ENCODE data around the gene RGMA.

The RGMA gene

GRCh38 chr15:93031103-93031464 is 57.9 kb downstream of the RGMA start:
- Histone ChIP-seq H3K9me3 (ENCODE audit: control insufficient read depth in 1 of 2, low read length in 2 of 2) (no peaks in the 10 kb centered on the region), H3K4me1 (ENCODE audit: control insufficient read depth in 1 of 2, insufficient read depth in 2 of 2, low read length in 2 of 2) (peaks cover 12 to 54% of the 10 kb centered on the region in 2 donors), H3K27me3 (ENCODE audit: low read depth, low read length) (no peaks in the 10 kb centered on the region), H3K36me3 (ENCODE audit: control insufficient read depth in 1 of 2, insufficient read depth in 2 of 2, low read length in 2 of 2) (peaks cover 5 to 6% of the 10 kb centered on the region in 2 donors), H3K4me3 (ENCODE audit: low read depth in 1 of 2, low read length in 2 of 2) (no peak overlapping the region), H3K27ac (ENCODE audit: low read length) (no peak overlapping the region)

GRCh38 chr15:93030430-93031102 is 58.4 kb downstream of the RGMA start:
- peaks cover 12 to 54% of the 10 kb centered on the region in 2 donors for H3K4me1 ChIP-seq (ENCODE audit: control insufficient read depth in 1 of 2, insufficient read depth in 2 of 2, low read length in 2 of 2)
- H3K4me3 ChIP-seq (ENCODE audit: low read depth in 1 of 2, low read length in 2 of 2): peak overlapping the region in 1 of 2 donors; percentile 15

GRCh38 chr15:93029836-93030429 is 59.1 kb downstream of the RGMA start:
- peaks cover 12 to 50% of the 10 kb centered on the region in 2 donors for H3K4me1 ChIP-seq (ENCODE audit: control insufficient read depth in 1 of 2, insufficient read depth in 2 of 2, low read length in 2 of 2)
- H3K4me3 ChIP-seq (ENCODE audit: low read depth in 1 of 2, low read length in 2 of 2): peak overlapping the region in 1 of 2 donors; percentile 27
- H3K9me3 ChIP-seq (ENCODE audit: control insufficient read depth in 1 of 2, low read length in 2 of 2): no peaks in the 10 kb centered on the region
- H3K27ac ChIP-seq (ENCODE audit: low read length): peak overlapping the region; percentile 86
- peaks cover 15 to 17% of the 10 kb centered on the region in 2 donors for H3K36me3 ChIP-seq (ENCODE audit: control insufficient read depth in 1 of 2, insufficient read depth in 2 of 2, low read length in 2 of 2)
- no peaks in the 10 kb centered on the region for H3K27me3 ChIP-seq (ENCODE audit: low read depth, low read length)

More at GRCh38 chr15:93030430-93031102, 58.4 kb downstream of the RGMA start:
- Histone ChIP-seq H3K36me3 (ENCODE audit: control insufficient read depth in 1 of 2, insufficient read depth in 2 of 2, low read length in 2 of 2) (peaks cover 8 to 11% of the 10 kb centered on the region in 2 donors), H3K27me3 (ENCODE audit: low read depth, low read length) (no peaks in the 10 kb centered on the region), H3K9me3 (ENCODE audit: control insufficient read depth in 1 of 2, low read length in 2 of 2) (no peaks in the 10 kb centered on the region), H3K27ac (ENCODE audit: low read length) (peak overlapping the region; percentile 86)

GRCh38 chr15:93029214-93029835 is 59.7 kb downstream of the RGMA start:
- Histone ChIP-seq H3K36me3 (ENCODE audit: control insufficient read depth in 1 of 2, insufficient read depth in 2 of 2, low read length in 2 of 2) (peaks cover 21 to 23% of the 10 kb centered on the region in 2 donors), H3K4me1 (ENCODE audit: control insufficient read depth in 1 of 2, insufficient read depth in 2 of 2, low read length in 2 of 2) (peaks cover 12 to 47% of the 10 kb centered on the region in 2 donors), H3K9me3 (ENCODE audit: control insufficient read depth in 1 of 2, low read length in 2 of 2) (no peaks in the 10 kb centered on the region), H3K27me3 (ENCODE audit: low read depth, low read length) (no peaks in the 10 kb centered on the region), H3K4me3 (ENCODE audit: low read depth in 1 of 2, low read length in 2 of 2) (peak overlapping the region in 1 of 2 donors; percentile 27), H3K27ac (ENCODE audit: low read length) (peak overlapping the region; percentile 86)

- Histone ChIP-seq H3K27ac (ENCODE audit: low read length) (peak overlapping the region; percentile 86), H3K4me1 (ENCODE audit: control insufficient read depth in 1 of 2, insufficient read depth in 2 of 2, low read length in 2 of 2) (peaks cover 12 to 47% of the 10 kb centered on the region in 2 donors), H3K4me3 (ENCODE audit: low read depth in 1 of 2, low read length in 2 of 2) (peak overlapping the region in 1 of 2 donors; percentile 27), H3K27me3 (ENCODE audit: low read depth, low read length) (no peaks in the 10 kb centered on the region), H3K36me3 (ENCODE audit: control insufficient read depth in 1 of 2, insufficient read depth in 2 of 2, low read length in 2 of 2) (peaks cover 25 to 29% of the 10 kb centered on the region in 2 donors), H3K9me3 (ENCODE audit: control insufficient read depth in 1 of 2, low read length in 2 of 2) (no peaks in the 10 kb centered on the region)
These were observed 60.3 kb downstream of the RGMA start for GRCh38 chr15:93028632-93029213.

GRCh38 chr15:93028111-93028631 is 60.8 kb downstream of the RGMA start:
- Histone ChIP-seq H3K27me3 (ENCODE audit: low read depth, low read length) (no peaks in the 10 kb centered on the region), H3K27ac (ENCODE audit: low read length) (peak overlapping the region; percentile 86), H3K4me3 (ENCODE audit: low read depth in 1 of 2, low read length in 2 of 2) (no peak overlapping the region), H3K36me3 (ENCODE audit: control insufficient read depth in 1 of 2, insufficient read depth in 2 of 2, low read length in 2 of 2) (peaks cover 25 to 35% of the 10 kb centered on the region in 2 donors), H3K9me3 (ENCODE audit: control insufficient read depth in 1 of 2, low read length in 2 of 2) (no peaks in the 10 kb centered on the region), H3K4me1 (ENCODE audit: control insufficient read depth in 1 of 2, insufficient read depth in 2 of 2, low read length in 2 of 2) (peaks cover 12 to 47% of the 10 kb centered on the region in 2 donors)

- peaks cover 29 to 42% of the 10 kb centered on the region in 2 donors for H3K36me3 ChIP-seq (ENCODE audit: control insufficient read depth in 1 of 2, insufficient read depth in 2 of 2, low read length in 2 of 2)
- H3K4me3 ChIP-seq (ENCODE audit: low read depth in 1 of 2, low read length in 2 of 2): no peak overlapping the region
- no peaks in the 10 kb centered on the region for H3K27me3 ChIP-seq (ENCODE audit: low read depth, low read length)
- H3K9me3 ChIP-seq (ENCODE audit: control insufficient read depth in 1 of 2, low read length in 2 of 2): no peaks in the 10 kb centered on the region
- H3K4me1 ChIP-seq (ENCODE audit: control insufficient read depth in 1 of 2, insufficient read depth in 2 of 2, low read length in 2 of 2): peaks cover 12 to 47% of the 10 kb centered on the region in 2 donors
- H3K27ac ChIP-seq (ENCODE audit: low read length): peak overlapping the region; percentile 86
These were observed 61.6 kb downstream of the RGMA start for GRCh38 chr15:93027413-93027812.

- peak overlapping the region; percentile 22 for H3K27ac ChIP-seq (ENCODE audit: low read length)
- H3K4me1 ChIP-seq (ENCODE audit: control insufficient read depth in 1 of 2, insufficient read depth in 2 of 2, low read length in 2 of 2): peaks cover 12 to 46% of the 10 kb centered on the region in 2 donors
- no peaks in the 10 kb centered on the region for H3K9me3 ChIP-seq (ENCODE audit: control insufficient read depth in 1 of 2, low read length in 2 of 2)
- no peak overlapping the region for H3K4me3 ChIP-seq (ENCODE audit: low read depth in 1 of 2, low read length in 2 of 2)
- no peaks in the 10 kb centered on the region for H3K27me3 ChIP-seq (ENCODE audit: low read depth, low read length)
- H3K36me3 ChIP-seq (ENCODE audit: control insufficient read depth in 1 of 2, insufficient read depth in 2 of 2, low read length in 2 of 2): peaks cover 39 to 52% of the 10 kb centered on the region in 2 donors
These were observed 62.6 kb downstream of the RGMA start for GRCh38 chr15:93026380-93026817.

GRCh38 chr15:93025625-93025982 is 63.4 kb downstream of the RGMA start:
- Histone ChIP-seq H3K27ac (ENCODE audit: low read length) (no peak overlapping the region), H3K9me3 (ENCODE audit: control insufficient read depth in 1 of 2, low read length in 2 of 2) (no peaks in the 10 kb centered on the region), H3K4me1 (ENCODE audit: control insufficient read depth in 1 of 2, insufficient read depth in 2 of 2, low read length in 2 of 2) (peaks cover 12 to 38% of the 10 kb centered on the region in 2 donors), H3K4me3 (ENCODE audit: low read depth in 1 of 2, low read length in 2 of 2) (no peak overlapping the region), H3K27me3 (ENCODE audit: low read depth, low read length) (no peaks in the 10 kb centered on the region), H3K36me3 (ENCODE audit: control insufficient read depth in 1 of 2, insufficient read depth in 2 of 2, low read length in 2 of 2) (peaks cover 45 to 59% of the 10 kb centered on the region in 2 donors)

- Histone ChIP-seq H3K27me3 (ENCODE audit: low read depth, low read length) (no peaks in the 10 kb centered on the region), H3K36me3 (ENCODE audit: control insufficient read depth in 1 of 2, insufficient read depth in 2 of 2, low read length in 2 of 2) (peaks cover 51 to 65% of the 10 kb centered on the region in 2 donors), H3K4me1 (ENCODE audit: control insufficient read depth in 1 of 2, insufficient read depth in 2 of 2, low read length in 2 of 2) (peaks cover 12 to 32% of the 10 kb centered on the region in 2 donors), H3K27ac (ENCODE audit: low read length) (no peak overlapping the region), H3K9me3 (ENCODE audit: control insufficient read depth in 1 of 2, low read length in 2 of 2) (no peaks in the 10 kb centered on the region), H3K4me3 (ENCODE audit: low read depth in 1 of 2, low read length in 2 of 2) (no peak overlapping the region)
These were observed 64.0 kb downstream of the RGMA start for GRCh38 chr15:93024716-93025624.

All from muscle layer of duodenum (tissue), 2 donors.